ENCODE results near the gene FOXA2. TPM values are rescaled to one million over a fixed set of nuclear protein-coding genes. Genes with fewer than 3 reads are reported as not detected.

The FOXA2 gene
- polyA plus RNA-seq, 3 donors, result not detected

DNA sequence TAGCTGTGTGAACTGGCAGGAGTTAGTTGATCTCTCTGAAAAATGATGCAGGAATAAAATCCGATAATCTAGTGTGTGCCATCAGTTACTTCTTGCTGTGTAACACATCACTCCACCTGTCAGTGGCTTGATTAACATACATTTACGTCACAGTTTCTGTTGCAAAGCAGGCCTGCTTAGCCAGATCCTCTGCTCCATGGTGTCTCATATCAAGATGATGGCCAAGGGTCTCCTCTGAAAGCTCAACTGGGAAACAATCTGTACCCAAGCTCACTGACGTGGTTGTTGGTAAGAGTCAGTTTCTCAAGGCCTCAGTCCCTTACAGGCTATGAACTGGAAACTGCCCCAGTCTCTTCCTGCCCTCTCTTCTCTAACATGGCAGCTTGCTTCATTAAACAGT lies 51.8 kb downstream of the FOXA2 start:
- Histone ChIP-seq H3K9ac (ENCODE audit: insufficient read depth, low read length, poor library complexity, severe bottlenecking) (no peak overlapping the region), H3K4me2 (replicated peaks; ENCODE audit: extremely low read depth, low read length, poor library complexity, severe bottlenecking) (no peak overlapping the region), H3K9me3 (replicated peaks in 1 of 2; ENCODE audit: control insufficient read depth in 1 of 2, insufficient read depth in 1 of 2, low read length in 2 of 2) (no peaks in the 10 kb centered on the region), H3K36me3 (replicated peaks in 1 of 2; ENCODE audit: control insufficient read depth in 1 of 2, insufficient read depth in 2 of 2, low read length in 2 of 2) (no peaks in the 10 kb centered on the region), H3K4me3 (replicated peaks in 1 of 3; ENCODE audit: low read depth in 2 of 3, low read length in 3 of 3) (no peak overlapping the region), H3K27me3 (ENCODE audit: control insufficient read depth in 2 of 2, insufficient read depth in 2 of 2, low read length in 2 of 2) (no peaks in the 10 kb centered on the region), H3K4me1 (ENCODE audit: control insufficient read depth in 1 of 2, insufficient read depth in 2 of 2, low read length in 2 of 2) (no peaks in the 10 kb centered on the region), H4K20me1 (ENCODE audit: insufficient read depth, low read length) (no peaks in the 10 kb centered on the region), H2AFZ (ENCODE audit: insufficient read depth, low read depth, low read length, poor library complexity, severe bottlenecking) (no peak overlapping the region), H3K27ac (ENCODE audit: low read depth in 1 of 2, low read length in 2 of 2) (no peak overlapping the region), H3K79me2 (ENCODE audit: insufficient read depth, low read length) (no peaks in the 10 kb centered on the region)
- TF ChIP-seq, protein P1, sequence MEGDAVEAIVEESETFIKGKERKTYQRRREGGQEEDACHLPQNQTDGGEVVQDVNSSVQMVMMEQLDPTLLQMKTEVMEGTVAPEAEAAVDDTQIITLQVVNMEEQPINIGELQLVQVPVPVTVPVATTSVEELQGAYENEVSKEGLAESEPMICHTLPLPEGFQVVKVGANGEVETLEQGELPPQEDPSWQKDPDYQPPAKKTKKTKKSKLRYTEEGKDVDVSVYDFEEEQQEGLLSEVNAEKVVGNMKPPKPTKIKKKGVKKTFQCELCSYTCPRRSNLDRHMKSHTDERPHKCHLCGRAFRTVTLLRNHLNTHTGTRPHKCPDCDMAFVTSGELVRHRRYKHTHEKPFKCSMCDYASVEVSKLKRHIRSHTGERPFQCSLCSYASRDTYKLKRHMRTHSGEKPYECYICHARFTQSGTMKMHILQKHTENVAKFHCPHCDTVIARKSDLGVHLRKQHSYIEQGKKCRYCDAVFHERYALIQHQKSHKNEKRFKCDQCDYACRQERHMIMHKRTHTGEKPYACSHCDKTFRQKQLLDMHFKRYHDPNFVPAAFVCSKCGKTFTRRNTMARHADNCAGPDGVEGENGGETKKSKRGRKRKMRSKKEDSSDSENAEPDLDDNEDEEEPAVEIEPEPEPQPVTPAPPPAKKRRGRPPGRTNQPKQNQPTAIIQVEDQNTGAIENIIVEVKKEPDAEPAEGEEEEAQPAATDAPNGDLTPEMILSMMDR (IDR thresholded peaks at IDR 0.05), result no peak
- no peak for DNase-seq
- WGBS (ENCODE audit: insufficient coverage), result no CpG with 5 or more reads among the region's 3 CpGs
- Mint-ChIP-seq H3K9me3 (peaks cover 0 to 6% (median 3%) of the 10 kb centered on the region in 7 donors), H3K36me3 (no peaks in the 10 kb centered on the region), H3K4me1 (no peaks in the 10 kb centered on the region), H3K27ac (no peak overlapping the region), H3K4me3 (no peak overlapping the region), H3K27me3 (ENCODE audit: low read depth in 3 of 3) (peaks cover 9 to 11% (median 10%) of the 10 kb centered on the region in 3 donors)
- intact Hi-C loops (cut with micrococcal nuclease), result no loop called here

DNA sequence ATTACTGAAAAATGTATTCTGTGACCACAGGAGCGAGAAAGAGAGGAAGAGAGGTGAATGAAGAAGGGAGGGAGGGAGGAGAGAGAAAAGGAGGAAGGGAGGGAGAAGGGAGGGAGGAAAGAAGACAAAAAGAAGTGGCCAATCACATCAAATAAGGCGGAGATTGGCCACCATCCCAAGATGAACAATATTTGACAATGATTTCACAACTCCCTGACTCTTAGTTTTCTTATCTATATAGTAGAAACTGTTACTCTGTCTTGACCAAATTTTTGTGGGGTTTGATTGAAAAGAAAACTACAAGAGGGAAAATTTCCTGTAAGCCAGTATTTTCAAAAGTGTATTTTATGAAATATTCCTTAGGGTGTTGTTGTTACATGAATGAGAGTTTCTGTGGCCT lies 52.6 kb downstream of the FOXA2 start:
- no peak for DNase-seq
- Histone ChIP-seq H3K36me3 (replicated peaks in 1 of 2; ENCODE audit: control insufficient read depth in 1 of 2, insufficient read depth in 2 of 2, low read length in 2 of 2) (no peaks in the 10 kb centered on the region), H3K27ac (ENCODE audit: low read depth in 1 of 2, low read length in 2 of 2) (no peak overlapping the region), H3K4me3 (replicated peaks in 1 of 3; ENCODE audit: low read depth in 2 of 3, low read length in 3 of 3) (no peak overlapping the region), H2AFZ (ENCODE audit: insufficient read depth, low read depth, low read length, poor library complexity, severe bottlenecking) (no peak overlapping the region), H3K9me3 (replicated peaks in 1 of 2; ENCODE audit: control insufficient read depth in 1 of 2, insufficient read depth in 1 of 2, low read length in 2 of 2) (no peaks in the 10 kb centered on the region), H3K9ac (ENCODE audit: insufficient read depth, low read length, poor library complexity, severe bottlenecking) (no peak overlapping the region), H4K20me1 (ENCODE audit: insufficient read depth, low read length) (no peaks in the 10 kb centered on the region), H3K4me1 (ENCODE audit: control insufficient read depth in 1 of 2, insufficient read depth in 2 of 2, low read length in 2 of 2) (no peaks in the 10 kb centered on the region), H3K27me3 (ENCODE audit: control insufficient read depth in 2 of 2, insufficient read depth in 2 of 2, low read length in 2 of 2) (no peaks in the 10 kb centered on the region), H3K79me2 (ENCODE audit: insufficient read depth, low read length) (no peaks in the 10 kb centered on the region), H3K4me2 (replicated peaks; ENCODE audit: extremely low read depth, low read length, poor library complexity, severe bottlenecking) (no peak overlapping the region)
- H3K4me3 Mint-ChIP-seq, result no peak overlapping the region
- no peak overlapping the region for H3K27ac Mint-ChIP-seq
- peaks cover 8 to 10% (median 9%) of the 10 kb centered on the region in 3 donors for H3K27me3 Mint-ChIP-seq (ENCODE audit: low read depth in 3 of 3)
- H3K4me1 Mint-ChIP-seq, result no peaks in the 10 kb centered on the region
- peaks cover 0 to 4% (median 2%) of the 10 kb centered on the region in 7 donors for H3K9me3 Mint-ChIP-seq
- no peaks in the 10 kb centered on the region for H3K36me3 Mint-ChIP-seq
- intact Hi-C loops (cut with micrococcal nuclease), result no loop called here
- TF ChIP-seq, protein P1 (IDR thresholded peaks at IDR 0.05), result no peak
- 83% methylated on average over 1 of the region's 2 CpGs for WGBS (ENCODE audit: insufficient coverage)

All from CD14-positive monocyte (primary cell).